ENCODE measurements around the gene MAPK8IP2.

DNA sequence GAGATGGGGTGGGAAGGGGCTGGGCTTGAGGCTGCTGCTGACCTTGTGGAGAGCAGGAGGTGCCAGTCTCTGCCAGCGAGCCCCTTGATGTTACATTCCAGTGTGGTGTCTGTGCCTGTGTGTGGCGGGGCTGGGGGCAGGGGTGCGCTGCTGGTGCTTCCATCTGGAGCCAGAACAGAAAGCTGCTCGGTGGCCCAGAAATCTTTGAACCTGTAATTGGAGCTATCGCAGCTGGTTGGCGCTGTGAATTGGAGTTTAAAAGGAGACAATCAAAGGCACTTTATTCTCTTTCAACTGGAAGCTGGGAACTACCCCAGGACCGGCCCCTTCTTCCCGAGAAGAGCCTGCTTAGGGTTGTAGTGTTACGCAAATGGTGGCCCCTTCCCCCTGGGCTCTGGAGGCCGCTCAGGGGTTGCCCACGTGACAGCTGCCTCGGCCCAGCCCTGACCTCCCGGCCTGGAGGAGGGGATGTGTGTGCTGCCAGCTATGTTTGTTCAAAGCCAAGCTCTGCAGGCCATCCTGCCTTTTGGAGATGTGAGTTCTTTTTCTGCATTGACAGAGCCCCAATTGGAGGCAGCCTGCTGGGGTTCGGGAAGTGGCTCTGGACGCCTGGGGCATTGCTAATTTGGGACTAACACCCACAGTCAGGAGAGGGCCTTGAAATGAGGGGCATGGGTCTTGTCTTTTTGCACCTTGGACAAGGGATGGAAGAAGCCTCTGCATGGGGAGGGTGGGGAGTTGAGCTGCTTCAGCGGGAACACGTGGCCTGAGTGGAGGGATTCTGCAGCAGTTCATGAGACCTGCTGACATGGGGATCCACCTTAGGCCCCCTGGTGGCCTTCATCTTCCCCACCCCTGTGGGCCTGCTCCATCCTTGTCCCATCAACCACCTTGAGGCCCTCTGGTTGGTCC lies 41.4 kb downstream of the MAPK8IP2 start:
- TF ChIP-seq, protein P1, sequence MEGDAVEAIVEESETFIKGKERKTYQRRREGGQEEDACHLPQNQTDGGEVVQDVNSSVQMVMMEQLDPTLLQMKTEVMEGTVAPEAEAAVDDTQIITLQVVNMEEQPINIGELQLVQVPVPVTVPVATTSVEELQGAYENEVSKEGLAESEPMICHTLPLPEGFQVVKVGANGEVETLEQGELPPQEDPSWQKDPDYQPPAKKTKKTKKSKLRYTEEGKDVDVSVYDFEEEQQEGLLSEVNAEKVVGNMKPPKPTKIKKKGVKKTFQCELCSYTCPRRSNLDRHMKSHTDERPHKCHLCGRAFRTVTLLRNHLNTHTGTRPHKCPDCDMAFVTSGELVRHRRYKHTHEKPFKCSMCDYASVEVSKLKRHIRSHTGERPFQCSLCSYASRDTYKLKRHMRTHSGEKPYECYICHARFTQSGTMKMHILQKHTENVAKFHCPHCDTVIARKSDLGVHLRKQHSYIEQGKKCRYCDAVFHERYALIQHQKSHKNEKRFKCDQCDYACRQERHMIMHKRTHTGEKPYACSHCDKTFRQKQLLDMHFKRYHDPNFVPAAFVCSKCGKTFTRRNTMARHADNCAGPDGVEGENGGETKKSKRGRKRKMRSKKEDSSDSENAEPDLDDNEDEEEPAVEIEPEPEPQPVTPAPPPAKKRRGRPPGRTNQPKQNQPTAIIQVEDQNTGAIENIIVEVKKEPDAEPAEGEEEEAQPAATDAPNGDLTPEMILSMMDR (IDR thresholded peaks at IDR 0.05), result peak in 5 of 6 experiments; percentile 12 to 37 (median 18)
- no peak for TF ChIP-seq POLR2A (IDR thresholded peaks at IDR 0.05)

Measured in esophagus squamous epithelium (tissue), 4 donors.